Measurements from ENCODE around the gene ZBTB26. TPM values are rescaled to one million over a fixed set of nuclear protein-coding genes. Genes with fewer than 3 reads are reported as not detected.
A peak's percentile ranks its signal among the peaks of the same experiment; 100 is the strongest.
"Not testable (repeated sequence)": the region's sequence is repeated elsewhere in the genome, so short reads cannot be mapped to it uniquely, and the experiment has no call there.

Gene ZBTB26
- total RNA-seq, 1 experiment from 2014 or later = 4.5 TPM

DNA sequence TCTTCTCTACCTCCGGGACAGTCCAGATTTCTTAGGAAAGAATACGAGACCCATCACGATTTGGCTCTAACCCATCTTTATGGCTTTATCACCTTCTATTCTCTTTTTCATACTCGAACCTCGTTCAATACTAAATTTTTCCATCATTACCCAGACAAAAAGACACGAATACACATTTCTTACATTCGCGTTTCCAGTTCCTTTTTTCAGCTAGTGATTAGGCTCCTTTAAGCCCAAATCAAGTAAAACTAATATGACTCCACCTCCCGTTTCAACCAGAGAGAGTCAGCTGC is 18.7 kb downstream of the ZBTB26 start:
- ATAC-seq (no peak), DNase-seq (ENCODE audit: low read depth, low spot score) (no peak)
- Histone ChIP-seq H3K4me1 (ENCODE audit: control insufficient read depth, insufficient read depth, low read length) (no peaks in the 10 kb centered on the region; the same call in 1 of the 2 replicates), H3K36me3 (ENCODE audit: control insufficient read depth, insufficient read depth, low read length) (peaks cover 10% of the 10 kb centered on the region), H3K4me3 (ENCODE audit: low read depth in 2 of 2, low read length in 2 of 2) (peak overlapping the region; percentile 95 to 97), H3K27ac (ENCODE audit: low read length) (peak overlapping the region; percentile 96), H3K9me3 (ENCODE audit: control insufficient read depth, insufficient read depth, low read depth, low read length) (no peaks in the 10 kb centered on the region), H3K27me3 (ENCODE audit: control insufficient read depth, insufficient read depth, low read length) (no peaks in the 10 kb centered on the region)
- intact Hi-C loops (cut with micrococcal nuclease; ENCODE audit: unreplicated experiment) = no loop called here
- TF ChIP-seq SIN3A (IDR thresholded peaks at IDR 0.05; ENCODE audit: borderline replicate concordance, insufficient read depth, low read depth, low read length) (no peak), POLR2AphosphoS5 (IDR thresholded peaks at IDR 0.05; ENCODE audit: low read depth, low read length) (no peak), TCF7L2 (IDR thresholded peaks at IDR 0.05; ENCODE audit: low read depth, low read length) (no peak)
- TF ChIP-seq, protein P1, sequence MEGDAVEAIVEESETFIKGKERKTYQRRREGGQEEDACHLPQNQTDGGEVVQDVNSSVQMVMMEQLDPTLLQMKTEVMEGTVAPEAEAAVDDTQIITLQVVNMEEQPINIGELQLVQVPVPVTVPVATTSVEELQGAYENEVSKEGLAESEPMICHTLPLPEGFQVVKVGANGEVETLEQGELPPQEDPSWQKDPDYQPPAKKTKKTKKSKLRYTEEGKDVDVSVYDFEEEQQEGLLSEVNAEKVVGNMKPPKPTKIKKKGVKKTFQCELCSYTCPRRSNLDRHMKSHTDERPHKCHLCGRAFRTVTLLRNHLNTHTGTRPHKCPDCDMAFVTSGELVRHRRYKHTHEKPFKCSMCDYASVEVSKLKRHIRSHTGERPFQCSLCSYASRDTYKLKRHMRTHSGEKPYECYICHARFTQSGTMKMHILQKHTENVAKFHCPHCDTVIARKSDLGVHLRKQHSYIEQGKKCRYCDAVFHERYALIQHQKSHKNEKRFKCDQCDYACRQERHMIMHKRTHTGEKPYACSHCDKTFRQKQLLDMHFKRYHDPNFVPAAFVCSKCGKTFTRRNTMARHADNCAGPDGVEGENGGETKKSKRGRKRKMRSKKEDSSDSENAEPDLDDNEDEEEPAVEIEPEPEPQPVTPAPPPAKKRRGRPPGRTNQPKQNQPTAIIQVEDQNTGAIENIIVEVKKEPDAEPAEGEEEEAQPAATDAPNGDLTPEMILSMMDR (IDR thresholded peaks at IDR 0.05) = no peak
- TF ChIP-seq, protein P2, sequence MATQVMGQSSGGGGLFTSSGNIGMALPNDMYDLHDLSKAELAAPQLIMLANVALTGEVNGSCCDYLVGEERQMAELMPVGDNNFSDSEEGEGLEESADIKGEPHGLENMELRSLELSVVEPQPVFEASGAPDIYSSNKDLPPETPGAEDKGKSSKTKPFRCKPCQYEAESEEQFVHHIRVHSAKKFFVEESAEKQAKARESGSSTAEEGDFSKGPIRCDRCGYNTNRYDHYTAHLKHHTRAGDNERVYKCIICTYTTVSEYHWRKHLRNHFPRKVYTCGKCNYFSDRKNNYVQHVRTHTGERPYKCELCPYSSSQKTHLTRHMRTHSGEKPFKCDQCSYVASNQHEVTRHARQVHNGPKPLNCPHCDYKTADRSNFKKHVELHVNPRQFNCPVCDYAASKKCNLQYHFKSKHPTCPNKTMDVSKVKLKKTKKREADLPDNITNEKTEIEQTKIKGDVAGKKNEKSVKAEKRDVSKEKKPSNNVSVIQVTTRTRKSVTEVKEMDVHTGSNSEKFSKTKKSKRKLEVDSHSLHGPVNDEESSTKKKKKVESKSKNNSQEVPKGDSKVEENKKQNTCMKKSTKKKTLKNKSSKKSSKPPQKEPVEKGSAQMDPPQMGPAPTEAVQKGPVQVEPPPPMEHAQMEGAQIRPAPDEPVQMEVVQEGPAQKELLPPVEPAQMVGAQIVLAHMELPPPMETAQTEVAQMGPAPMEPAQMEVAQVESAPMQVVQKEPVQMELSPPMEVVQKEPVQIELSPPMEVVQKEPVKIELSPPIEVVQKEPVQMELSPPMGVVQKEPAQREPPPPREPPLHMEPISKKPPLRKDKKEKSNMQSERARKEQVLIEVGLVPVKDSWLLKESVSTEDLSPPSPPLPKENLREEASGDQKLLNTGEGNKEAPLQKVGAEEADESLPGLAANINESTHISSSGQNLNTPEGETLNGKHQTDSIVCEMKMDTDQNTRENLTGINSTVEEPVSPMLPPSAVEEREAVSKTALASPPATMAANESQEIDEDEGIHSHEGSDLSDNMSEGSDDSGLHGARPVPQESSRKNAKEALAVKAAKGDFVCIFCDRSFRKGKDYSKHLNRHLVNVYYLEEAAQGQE (IDR thresholded peaks at IDR 0.05; ENCODE audit: insufficient read depth in 1 of 2, low read depth in 2 of 2, low read length in 1 of 2) = no peak
- ChIA-PET CTCF (no interaction called here), POLR2A (interaction anchor here (0.7 kb wide), 1 partner anchor 13 kb away, joined by 7 read pairs; no protein-coding TSS in a partner anchor)
- BruUV-seq (replicated peaks) = no TSS peak
- in situ Hi-C loops (cut with HindIII; ENCODE audit: low pct_unique_long_range_greater_than_20kb, low sequenced_read_pairs) = no loop called here

DNA sequence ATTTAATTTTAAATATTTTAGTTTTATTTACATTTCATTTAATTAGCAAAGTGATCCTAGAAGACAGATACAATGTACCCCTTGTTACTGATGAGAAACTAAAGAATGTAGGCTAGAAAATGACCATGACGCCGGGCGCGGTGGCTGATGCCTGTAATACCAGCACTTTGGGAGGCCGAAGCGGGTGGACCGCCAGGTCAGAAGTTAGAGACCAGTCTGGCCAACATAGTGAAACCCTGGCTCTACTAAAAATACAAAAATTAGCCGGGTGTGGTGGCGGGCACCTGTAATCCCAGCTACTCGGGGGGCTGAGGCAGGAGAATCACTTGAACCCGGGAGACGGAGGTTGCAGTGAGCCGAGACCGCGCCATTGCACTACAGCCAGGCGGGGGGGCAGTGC is 25.2 kb downstream of the ZBTB26 start:
- H3K4me3 ChIP-seq (ENCODE audit: low read depth in 2 of 2, low read length in 2 of 2); BruUV-seq (replicated peaks); CTCF ChIA-PET; intact Hi-C loops (cut with micrococcal nuclease; ENCODE audit: unreplicated experiment); in situ Hi-C loops (cut with HindIII; ENCODE audit: low pct_unique_long_range_greater_than_20kb, low sequenced_read_pairs); H3K4me1 ChIP-seq (ENCODE audit: control insufficient read depth, insufficient read depth, low read length); H3K36me3 ChIP-seq (ENCODE audit: control insufficient read depth, insufficient read depth, low read length); POLR2A ChIA-PET; DNase-seq (ENCODE audit: low read depth, low spot score); H3K27me3 ChIP-seq (ENCODE audit: control insufficient read depth, insufficient read depth, low read length); H3K9me3 ChIP-seq (ENCODE audit: control insufficient read depth, insufficient read depth, low read depth, low read length); ATAC-seq: not testable (repeated sequence)
- peak overlapping the region; percentile 80; the same call in 1 of the 2 replicates for H3K27ac ChIP-seq (ENCODE audit: low read length)

DNA sequence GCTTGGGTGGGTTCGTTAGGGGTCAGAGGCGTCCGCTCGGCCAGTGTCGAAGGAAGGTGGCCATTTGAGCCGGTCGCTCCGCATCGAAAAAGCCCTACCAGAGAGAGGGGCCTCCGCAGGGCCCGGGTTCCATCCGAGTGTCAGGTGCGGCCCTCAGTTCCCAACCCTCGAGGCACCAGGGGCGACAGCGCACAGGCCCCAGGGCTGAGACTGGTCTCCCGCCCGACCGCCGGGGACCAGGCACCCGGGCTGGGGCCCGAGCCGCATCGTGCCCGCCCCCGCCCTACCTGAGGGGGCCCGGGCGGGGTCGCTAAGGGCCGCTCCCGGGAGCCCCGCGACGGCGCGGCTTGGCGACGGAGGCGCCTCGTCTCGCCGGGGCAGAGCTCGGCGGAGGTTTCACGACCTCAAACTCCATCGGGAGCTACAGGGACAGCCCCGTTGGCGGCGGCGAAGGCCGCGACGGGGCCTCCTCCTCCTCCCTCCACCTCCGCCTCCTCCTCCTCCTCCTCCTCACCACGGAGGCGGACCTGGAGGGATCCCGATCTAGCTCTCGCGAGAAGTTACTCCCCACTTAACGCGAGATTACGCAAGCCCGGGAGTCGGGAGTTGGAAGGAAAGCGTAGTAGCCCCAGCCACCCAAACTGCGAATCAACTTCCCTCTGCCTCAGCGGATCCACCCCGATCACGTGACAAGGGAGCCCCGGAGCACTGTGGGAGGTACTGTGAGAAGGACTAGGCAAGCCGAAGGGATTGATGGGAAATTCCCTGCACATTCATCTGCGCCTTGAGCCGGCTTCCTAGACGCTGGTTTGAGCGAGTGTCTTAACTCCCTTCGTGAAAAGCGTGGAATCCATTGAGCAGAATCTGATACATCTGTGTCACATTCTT is 26.2 kb downstream of the ZBTB26 start, which contains the start of gene RC3H2:
TSS of gene RC3H2 (minus strand) at position 537 of the 888 bp plus-strand sequence. CDS start 7,850 bp downstream, outside the sequence.
- DNase-seq (ENCODE audit: low read depth, low spot score) (peak; percentile 98), ATAC-seq (peak; percentile 95)
- Histone ChIP-seq H3K9me3 (ENCODE audit: control insufficient read depth, insufficient read depth, low read depth, low read length) (no peaks in the 10 kb centered on the region), H3K4me3 (ENCODE audit: low read depth in 2 of 2, low read length in 2 of 2) (peak within 1 kb of the TSS; percentile 89 to 91), H3K4me1 (ENCODE audit: control insufficient read depth, insufficient read depth, low read length) (no peaks in the 10 kb centered on the region; the same call in 1 of the 2 replicates), H3K27me3 (ENCODE audit: control insufficient read depth, insufficient read depth, low read length) (no peaks in the 10 kb centered on the region), H3K36me3 (ENCODE audit: control insufficient read depth, insufficient read depth, low read length) (peaks cover 5% of the 10 kb centered on the region), H3K27ac (ENCODE audit: low read length) (peak within 1 kb of the TSS; percentile 94)
- ChIA-PET POLR2A (interaction anchor here (0.5 kb wide), 1 partner anchor 12 kb away, joined by 4 read pairs; no protein-coding TSS in a partner anchor), CTCF (no interaction called here)
- no TSS peak for BruUV-seq (replicated peaks)
- TF ChIP-seq POLR2AphosphoS5 (IDR thresholded peaks at IDR 0.05; ENCODE audit: low read depth, low read length) (peak; percentile 84), TCF7L2 (IDR thresholded peaks at IDR 0.05; ENCODE audit: low read depth, low read length) (peak; percentile 49; the same call in 1 of the 2 replicates), SIN3A (IDR thresholded peaks at IDR 0.05; ENCODE audit: borderline replicate concordance, insufficient read depth, low read depth, low read length) (peak; percentile 79; the same call in 1 of the 2 replicates)
- TF ChIP-seq, protein P2 (IDR thresholded peaks at IDR 0.05; ENCODE audit: insufficient read depth in 1 of 2, low read depth in 2 of 2, low read length in 1 of 2) = 0 out of 4 replicates have a peak, but pooled peaks of 1 of the 2 experiments have one; percentile 7
- TF ChIP-seq, protein P1 (IDR thresholded peaks at IDR 0.05) = no peak
- in situ Hi-C loops (cut with HindIII; ENCODE audit: low pct_unique_long_range_greater_than_20kb, low sequenced_read_pairs) (no loop called here), intact Hi-C loops (cut with micrococcal nuclease; ENCODE audit: unreplicated experiment) (no loop called here)
